ENCODE data around the gene KHDC4. TPM values are rescaled to one million over a fixed set of nuclear protein-coding genes. Genes with fewer than 3 reads are reported as not detected.
A peak's percentile ranks its signal among the peaks of the same experiment; 100 is the strongest.

Gene KHDC4
- total and polyA plus RNA-seq, 2 of the 13 experiments (the other 11 are each of a cell fraction or from before 2014, with no cell fraction given) = 33.5 to 92.0 TPM

DNA sequence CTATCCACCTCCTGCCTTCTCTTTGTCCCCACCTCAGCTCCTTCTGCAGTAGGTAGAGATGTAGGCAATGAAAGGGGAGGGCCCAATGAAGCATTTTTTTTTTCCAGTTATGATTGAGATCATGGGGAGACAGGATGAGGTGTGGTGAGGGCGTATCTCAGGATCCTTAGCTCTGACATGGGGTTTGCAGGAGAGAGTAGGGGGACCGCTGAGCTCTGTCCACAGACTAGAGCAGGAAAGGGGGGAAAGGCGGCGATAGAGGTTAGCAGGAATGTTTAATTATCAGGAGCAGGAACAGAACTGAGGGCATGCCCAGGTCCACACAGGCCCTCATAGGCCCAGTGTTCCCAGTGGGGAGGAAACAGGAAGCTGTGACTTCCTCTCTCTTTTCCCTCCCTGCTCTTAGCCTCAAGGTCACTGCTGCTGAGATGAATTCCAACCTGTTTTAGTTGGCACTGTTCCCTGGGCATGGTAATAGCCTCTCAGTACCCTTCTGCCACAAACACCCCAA lies 6.3 kb upstream of the KHDC4 start (continued):
- TF ChIP-seq, protein P1, sequence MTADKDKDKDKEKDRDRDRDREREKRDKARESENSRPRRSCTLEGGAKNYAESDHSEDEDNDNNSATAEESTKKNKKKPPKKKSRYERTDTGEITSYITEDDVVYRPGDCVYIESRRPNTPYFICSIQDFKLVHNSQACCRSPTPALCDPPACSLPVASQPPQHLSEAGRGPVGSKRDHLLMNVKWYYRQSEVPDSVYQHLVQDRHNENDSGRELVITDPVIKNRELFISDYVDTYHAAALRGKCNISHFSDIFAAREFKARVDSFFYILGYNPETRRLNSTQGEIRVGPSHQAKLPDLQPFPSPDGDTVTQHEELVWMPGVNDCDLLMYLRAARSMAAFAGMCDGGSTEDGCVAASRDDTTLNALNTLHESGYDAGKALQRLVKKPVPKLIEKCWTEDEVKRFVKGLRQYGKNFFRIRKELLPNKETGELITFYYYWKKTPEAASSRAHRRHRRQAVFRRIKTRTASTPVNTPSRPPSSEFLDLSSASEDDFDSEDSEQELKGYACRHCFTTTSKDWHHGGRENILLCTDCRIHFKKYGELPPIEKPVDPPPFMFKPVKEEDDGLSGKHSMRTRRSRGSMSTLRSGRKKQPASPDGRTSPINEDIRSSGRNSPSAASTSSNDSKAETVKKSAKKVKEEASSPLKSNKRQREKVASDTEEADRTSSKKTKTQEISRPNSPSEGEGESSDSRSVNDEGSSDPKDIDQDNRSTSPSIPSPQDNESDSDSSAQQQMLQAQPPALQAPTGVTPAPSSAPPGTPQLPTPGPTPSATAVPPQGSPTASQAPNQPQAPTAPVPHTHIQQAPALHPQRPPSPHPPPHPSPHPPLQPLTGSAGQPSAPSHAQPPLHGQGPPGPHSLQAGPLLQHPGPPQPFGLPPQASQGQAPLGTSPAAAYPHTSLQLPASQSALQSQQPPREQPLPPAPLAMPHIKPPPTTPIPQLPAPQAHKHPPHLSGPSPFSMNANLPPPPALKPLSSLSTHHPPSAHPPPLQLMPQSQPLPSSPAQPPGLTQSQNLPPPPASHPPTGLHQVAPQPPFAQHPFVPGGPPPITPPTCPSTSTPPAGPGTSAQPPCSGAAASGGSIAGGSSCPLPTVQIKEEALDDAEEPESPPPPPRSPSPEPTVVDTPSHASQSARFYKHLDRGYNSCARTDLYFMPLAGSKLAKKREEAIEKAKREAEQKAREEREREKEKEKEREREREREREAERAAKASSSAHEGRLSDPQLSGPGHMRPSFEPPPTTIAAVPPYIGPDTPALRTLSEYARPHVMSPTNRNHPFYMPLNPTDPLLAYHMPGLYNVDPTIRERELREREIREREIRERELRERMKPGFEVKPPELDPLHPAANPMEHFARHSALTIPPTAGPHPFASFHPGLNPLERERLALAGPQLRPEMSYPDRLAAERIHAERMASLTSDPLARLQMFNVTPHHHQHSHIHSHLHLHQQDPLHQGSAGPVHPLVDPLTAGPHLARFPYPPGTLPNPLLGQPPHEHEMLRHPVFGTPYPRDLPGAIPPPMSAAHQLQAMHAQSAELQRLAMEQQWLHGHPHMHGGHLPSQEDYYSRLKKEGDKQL (CRISPR knock-in tag; IDR thresholded peaks at IDR 0.05; ENCODE audit: low read depth) = no peak
- TF ChIP-seq WIZ (CRISPR knock-in tag; IDR thresholded peaks at IDR 0.05) (no peak), GABPA (IDR thresholded peaks at IDR 0.05; ENCODE audit: low read depth, low read length) (peak; percentile 51), GABPA (CRISPR knock-in tag; IDR thresholded peaks at IDR 0.05; ENCODE audit: low read depth) (peak; percentile 88), KMT2B (CRISPR knock-in tag; IDR thresholded peaks at IDR 0.05) (no peak), SAFB2 (CRISPR knock-in tag; IDR thresholded peaks at IDR 0.05; ENCODE audit: borderline replicate concordance, low read depth) (peak; percentile 7; the same call in 1 of the 2 replicates), GTF3A (CRISPR knock-in tag; conservative IDR thresholded peaks at IDR 0.05) (no peak), EED (CRISPR knock-in tag; IDR thresholded peaks at IDR 0.05) (no peak), FOXA3 (CRISPR knock-in tag; IDR thresholded peaks at IDR 0.05) (peak; percentile 58; the same call in 1 of the 2 replicates), THAP11 (CRISPR knock-in tag; IDR thresholded peaks at IDR 0.05) (peak; percentile 68; the same call in 1 of the 2 replicates), GATAD2A (CRISPR knock-in tag; IDR thresholded peaks at IDR 0.05) (peak; percentile 87), SIN3B (IDR thresholded peaks at IDR 0.05; ENCODE audit: low read length) (no peak), MIER2 (CRISPR knock-in tag; IDR thresholded peaks at IDR 0.05) (no peak), SP1 (IDR thresholded peaks at IDR 0.05) (no peak), SP1 (CRISPR knock-in tag; IDR thresholded peaks at IDR 0.05) (no peak), ZNF556 (CRISPR knock-in tag; IDR thresholded peaks at IDR 0.05; ENCODE audit: borderline replicate concordance) (no peak), CBX1 (IDR thresholded peaks at IDR 0.05; ENCODE audit: low read depth) (no peak), HMG20A (CRISPR knock-in tag; IDR thresholded peaks at IDR 0.05; ENCODE audit: borderline replicate concordance) (peak; percentile 35; the same call in 1 of the 2 replicates), ZNF160 (CRISPR knock-in tag; IDR thresholded peaks at IDR 0.05) (no peak), ZC3H4 (CRISPR knock-in tag; IDR thresholded peaks at IDR 0.05; ENCODE audit: borderline replicate concordance) (peak; percentile 55; the same call in 1 of the 2 replicates), KMT2A (CRISPR knock-in tag; IDR thresholded peaks at IDR 0.05) (no peak), ZSCAN30 (CRISPR knock-in tag; IDR thresholded peaks at IDR 0.05) (no peak)
- TF ChIP-seq, protein P2, sequence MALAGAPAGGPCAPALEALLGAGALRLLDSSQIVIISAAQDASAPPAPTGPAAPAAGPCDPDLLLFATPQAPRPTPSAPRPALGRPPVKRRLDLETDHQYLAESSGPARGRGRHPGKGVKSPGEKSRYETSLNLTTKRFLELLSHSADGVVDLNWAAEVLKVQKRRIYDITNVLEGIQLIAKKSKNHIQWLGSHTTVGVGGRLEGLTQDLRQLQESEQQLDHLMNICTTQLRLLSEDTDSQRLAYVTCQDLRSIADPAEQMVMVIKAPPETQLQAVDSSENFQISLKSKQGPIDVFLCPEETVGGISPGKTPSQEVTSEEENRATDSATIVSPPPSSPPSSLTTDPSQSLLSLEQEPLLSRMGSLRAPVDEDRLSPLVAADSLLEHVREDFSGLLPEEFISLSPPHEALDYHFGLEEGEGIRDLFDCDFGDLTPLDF (CRISPR knock-in tag; IDR thresholded peaks at IDR 0.05) = no peak
- TF ChIP-seq, protein P3, sequence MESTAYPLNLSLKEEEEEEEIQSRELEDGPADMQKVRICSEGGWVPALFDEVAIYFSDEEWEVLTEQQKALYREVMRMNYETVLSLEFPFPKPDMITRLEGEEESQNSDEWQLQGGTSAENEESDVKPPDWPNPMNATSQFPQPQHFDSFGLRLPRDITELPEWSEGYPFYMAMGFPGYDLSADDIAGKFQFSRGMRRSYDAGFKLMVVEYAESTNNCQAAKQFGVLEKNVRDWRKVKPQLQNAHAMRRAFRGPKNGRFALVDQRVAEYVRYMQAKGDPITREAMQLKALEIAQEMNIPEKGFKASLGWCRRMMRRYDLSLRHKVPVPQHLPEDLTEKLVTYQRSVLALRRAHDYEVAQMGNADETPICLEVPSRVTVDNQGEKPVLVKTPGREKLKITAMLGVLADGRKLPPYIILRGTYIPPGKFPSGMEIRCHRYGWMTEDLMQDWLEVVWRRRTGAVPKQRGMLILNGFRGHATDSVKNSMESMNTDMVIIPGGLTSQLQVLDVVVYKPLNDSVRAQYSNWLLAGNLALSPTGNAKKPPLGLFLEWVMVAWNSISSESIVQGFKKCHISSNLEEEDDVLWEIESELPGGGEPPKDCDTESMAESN (CRISPR knock-in tag; conservative IDR thresholded peaks at IDR 0.05) = no peak
- TF ChIP-seq, protein P4, sequence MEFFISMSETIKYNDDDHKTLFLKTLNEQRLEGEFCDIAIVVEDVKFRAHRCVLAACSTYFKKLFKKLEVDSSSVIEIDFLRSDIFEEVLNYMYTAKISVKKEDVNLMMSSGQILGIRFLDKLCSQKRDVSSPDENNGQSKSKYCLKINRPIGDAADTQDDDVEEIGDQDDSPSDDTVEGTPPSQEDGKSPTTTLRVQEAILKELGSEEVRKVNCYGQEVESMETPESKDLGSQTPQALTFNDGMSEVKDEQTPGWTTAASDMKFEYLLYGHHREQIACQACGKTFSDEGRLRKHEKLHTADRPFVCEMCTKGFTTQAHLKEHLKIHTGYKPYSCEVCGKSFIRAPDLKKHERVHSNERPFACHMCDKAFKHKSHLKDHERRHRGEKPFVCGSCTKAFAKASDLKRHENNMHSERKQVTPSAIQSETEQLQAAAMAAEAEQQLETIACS (CRISPR knock-in tag; IDR thresholded peaks at IDR 0.05) = no peak
